ENCODE data around the gene CDKL4.
"Not testable (repeated sequence)": the region's sequence is repeated elsewhere in the genome, so short reads cannot be mapped to it uniquely, and the experiment has no call there.

The CDKL4 gene

DNA sequence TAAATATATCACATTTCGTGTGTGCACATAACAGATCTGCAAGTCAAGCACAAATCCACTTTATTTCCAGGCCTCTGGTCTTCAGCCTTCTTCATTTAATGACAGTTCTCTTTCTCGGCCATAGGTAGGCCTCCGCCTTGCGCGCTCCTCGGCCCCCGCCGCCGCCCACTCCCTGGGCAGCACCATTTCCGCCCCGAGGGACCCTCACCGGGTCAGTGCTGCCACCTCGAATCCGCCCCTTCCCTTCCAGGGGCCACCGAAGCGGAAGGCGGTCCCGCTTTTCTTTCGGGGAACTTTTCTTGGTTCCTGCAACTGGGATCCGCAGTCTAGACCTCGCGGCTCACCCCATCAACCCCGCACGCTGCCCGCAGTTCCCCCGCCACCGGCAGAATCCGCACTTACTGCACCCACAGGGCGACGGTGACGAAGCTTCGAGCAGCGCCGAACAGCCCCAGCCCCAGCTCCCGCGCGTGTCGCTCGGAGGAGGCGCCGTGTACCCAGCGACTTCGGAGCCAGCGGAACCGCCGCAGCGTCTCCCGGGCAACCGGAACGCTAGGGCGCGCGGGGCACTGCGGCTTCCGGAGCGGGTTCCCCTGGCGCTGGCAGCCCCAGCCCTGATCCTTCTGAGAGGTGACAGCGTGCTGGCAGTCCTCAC lies at the start of gene CDKL4:
Gene CDKL4 (minus strand): TSS at position 502 of the 655 bp plus-strand sequence.
- no peak for DNase-seq

- DNase-seq = no peak
Observed at GRCh38 chr2:39290433-39290832, 46.7 kb upstream of the CDKL4 start.

DNA sequence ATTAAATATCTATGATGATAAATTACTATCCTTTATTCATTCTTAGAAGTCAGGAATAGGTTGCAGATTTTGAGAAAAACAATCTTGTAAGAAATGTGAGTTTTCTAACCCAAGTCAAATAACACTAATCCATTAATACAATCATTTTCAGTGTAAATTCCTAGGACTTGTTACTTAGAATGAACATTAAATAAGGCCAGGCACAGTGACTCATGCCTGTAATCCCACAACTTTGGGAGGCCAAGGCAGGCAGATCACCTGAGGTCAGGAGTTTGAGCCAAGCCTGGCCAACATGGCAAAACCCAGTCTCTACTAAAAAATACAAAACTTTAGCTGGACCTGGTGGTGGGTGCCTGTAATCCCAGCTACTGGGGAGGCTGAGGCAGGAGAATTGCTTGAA lies 45.8 kb upstream of the CDKL4 start:
- DNase-seq = no peak

DNA sequence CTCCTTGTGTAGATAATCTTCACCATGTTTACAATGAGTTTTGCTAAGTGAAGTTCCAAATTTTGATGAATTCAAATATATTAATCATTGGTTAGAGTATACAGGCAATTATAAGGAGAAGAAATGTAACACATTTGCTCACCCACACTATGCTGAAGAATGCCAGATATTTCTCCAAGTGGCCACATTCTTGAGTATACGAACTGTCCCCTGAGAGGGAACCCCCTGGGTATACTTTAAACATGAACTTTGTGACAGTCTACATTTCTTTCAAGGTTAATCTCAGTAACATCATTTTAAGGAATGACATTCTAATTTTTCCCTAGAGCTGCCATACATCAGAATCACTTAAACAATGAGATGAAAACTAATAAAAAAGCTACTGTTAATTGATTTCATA lies 39.8 kb upstream of the CDKL4 start:
- no peak for DNase-seq

DNA sequence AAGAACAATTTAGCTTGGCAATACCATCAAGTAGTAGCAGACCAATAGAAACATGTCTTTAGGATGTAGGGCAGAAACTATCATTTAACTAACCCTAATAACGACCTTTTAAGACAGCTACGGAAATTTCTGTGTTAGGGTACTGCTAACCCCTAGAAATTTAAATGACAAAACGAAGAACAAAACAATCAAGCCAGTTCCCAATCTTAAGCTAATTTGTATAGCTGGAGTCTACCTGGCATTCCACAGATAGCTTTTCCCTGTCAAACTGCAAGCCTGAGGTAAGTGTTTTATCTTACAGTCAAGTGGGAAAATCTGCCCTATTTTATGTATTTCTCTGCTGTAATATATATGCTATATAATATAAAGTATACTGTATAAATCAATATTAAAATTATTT lies 37.6 kb upstream of the CDKL4 start:
- no peak for DNase-seq

DNA sequence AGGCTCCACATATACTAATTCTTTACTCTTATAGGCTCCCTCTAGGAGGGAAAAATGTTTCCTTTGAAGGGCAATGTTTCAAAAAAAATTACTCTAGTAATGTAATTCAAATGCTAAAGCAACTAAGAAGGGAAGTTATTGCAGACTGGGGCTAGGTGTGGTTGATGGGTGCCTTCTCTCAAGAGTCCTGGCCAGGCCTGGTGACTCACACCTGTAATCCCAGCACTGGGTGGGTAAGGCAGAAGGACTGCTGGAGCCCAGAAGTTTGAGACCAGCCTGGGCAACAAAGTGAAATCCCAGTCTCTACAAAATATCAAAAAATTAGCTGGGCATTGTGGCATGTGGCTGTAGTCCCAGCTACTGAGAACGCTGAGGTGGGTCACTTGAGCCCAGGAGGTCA lies 31.2 kb upstream of the CDKL4 start:
- no peak for DNase-seq

GRCh38 chr2:39269941-39270340 lies 26.2 kb upstream of the CDKL4 start:
- no peak for DNase-seq

- DNase-seq = no peak
Observed at GRCh38 chr2:39266916-39267434, 23.2 kb upstream of the CDKL4 start.

GRCh38 chr2:39266139-39266805 lies 22.5 kb upstream of the CDKL4 start:
- DNase-seq = no peak

GRCh38 chr2:39265315-39265714 lies 21.5 kb upstream of the CDKL4 start:
- DNase-seq = no peak

DNA sequence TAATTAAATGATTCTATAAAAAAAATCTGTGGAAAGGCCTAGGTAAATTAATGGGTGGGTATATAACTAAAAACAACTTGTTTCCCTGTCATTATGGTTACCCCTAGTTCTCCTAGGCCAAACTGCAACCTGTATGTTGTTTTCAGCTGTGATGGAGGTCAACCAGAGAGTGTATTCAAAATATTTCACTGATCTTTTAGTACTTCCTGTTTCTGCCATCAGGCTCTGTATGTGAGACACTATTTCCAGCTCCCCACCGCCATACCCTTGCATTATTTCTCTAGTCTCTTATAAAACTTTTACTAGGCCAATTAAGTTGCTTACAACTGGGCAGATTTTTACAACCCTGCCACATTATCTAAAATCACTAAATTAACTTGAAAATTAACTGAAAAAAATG lies 21.0 kb upstream of the CDKL4 start:
- DNase-seq = no peak

- no peak for DNase-seq
Observed at GRCh38 chr2:39260087-39260486, 16.3 kb upstream of the CDKL4 start.

DNA sequence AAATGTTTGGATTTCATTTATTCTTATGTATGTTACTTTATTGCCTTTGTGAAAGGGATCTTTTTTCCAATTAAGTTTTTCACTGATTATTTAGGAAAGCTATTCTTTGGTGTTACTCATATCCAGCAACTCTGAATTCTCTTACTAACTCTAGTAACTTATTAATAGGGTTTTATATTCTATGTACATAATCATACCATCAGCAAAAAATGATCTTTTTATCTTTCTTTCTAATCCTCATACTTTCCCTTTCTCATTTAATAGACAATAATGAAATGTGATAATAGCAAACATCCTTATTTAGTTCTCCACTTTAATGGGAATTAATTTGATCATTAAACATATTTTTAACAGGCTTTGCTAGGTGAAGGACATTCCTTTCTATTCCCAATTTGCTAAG lies 12.3 kb upstream of the CDKL4 start:
- no peak for DNase-seq

- no peak for DNase-seq
Observed at GRCh38 chr2:39252888-39253518, 9.2 kb upstream of the CDKL4 start.

DNA sequence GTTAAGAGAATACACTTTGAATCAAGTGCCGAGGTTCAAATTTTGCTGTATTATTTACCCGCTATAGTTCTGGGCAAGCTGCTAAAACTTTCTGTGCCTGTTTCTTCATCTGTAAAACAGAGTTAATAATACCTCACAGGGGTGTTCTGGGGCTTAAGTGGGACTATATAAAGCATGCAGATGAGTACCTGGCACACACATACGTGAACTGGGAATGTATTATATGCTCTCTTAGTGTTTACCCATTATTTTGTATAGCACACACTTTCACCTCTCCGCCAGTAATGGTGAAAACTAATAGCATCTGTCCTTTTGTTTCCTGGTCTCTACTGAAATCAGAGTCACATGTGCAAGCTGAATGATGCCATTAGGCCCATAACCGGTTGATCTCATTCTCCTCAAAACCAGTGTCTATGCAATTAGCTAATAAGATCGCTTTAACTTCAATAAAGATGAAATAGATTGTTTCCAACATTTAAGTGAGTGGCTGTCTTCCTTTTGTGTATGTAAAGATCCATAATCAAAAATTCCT lies 3.8 kb upstream of the CDKL4 start:
- no peak for DNase-seq

GRCh38 chr2:39246382-39246980 lies 2.7 kb upstream of the CDKL4 start:
- DNase-seq = no peak

DNA sequence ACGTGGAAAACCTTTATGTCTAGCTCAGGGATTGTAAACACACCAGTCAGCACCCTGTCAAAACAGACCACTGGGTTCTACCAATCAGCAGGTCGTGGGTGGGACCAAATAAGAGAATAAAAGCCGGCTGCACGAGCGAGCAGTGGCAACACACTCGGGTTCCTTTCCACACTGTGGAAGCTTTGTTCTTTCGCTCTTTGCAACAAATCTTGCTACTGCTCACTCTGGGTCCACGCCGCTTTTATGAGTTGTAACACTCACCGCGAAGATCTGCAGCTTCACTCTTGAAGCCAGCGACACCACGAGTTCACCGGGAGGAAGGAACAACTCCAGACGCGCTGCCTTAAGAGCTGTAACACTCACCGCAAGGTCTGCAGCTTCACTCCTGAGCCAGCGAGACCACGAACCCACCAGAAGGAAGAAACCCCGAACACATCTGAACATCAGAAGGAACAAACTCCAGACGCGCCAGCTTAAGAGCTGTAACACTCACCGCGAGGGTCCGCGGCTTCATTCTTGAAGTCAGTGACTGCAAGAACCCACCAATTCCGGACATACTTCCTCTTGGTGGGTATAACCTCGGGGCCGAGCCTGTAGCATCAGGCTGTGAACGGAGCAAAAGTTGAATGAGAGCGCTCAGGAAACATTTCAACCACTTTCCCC lies 1.3 kb upstream of the CDKL4 start:
- peak; percentile 17 for DNase-seq

- not testable (repeated sequence) for DNase-seq
Observed at GRCh38 chr2:39244241-39244862, 582 bp upstream of the CDKL4 start.

DNA sequence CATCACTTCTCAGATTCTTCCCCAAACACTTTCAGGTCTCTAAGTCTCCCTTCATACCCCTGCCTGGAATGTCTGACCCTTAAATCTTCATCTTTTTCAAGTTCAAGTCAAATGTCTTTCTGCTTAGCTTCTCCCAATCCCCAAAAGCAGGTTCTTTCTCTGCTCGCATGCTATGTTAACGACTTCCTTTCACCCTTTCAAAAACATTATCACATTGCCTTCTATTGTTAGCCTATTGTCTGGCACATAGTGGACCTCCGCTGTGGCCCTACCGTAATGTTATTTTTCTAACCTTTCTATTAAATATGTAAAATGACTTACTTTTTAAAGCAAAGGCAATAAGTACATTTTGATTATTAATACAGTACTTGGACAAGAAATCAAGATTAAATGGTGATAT lies 2.2 kb downstream of the CDKL4 start:
- no peak for DNase-seq

GRCh38 chr2:39240758-39241157 lies 3.0 kb downstream of the CDKL4 start:
- DNase-seq = no peak

- DNase-seq = no peak
Observed at GRCh38 chr2:39234754-39235153, 9.0 kb downstream of the CDKL4 start.

DNA sequence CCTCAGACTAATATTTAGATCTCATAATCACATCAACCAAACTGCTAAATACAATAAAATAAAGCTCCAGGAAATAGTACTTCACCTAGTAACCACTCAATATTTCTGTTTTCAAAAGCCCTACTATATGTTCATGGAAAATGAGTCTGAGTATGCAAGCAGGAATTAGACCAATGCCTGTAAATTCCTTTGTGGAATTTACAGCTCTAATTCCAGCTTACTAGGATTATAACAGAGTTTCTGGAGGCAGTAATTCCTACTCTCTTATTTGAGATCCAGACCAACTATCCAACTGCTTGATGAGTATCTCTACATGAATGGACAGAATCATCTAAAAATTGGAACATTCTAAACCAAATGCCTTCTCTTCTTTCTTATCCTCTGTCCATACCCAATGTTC lies 11.6 kb downstream of the CDKL4 start:
- no peak for DNase-seq

All from stimulated activated CD4-positive, alpha-beta T cell treated with anti-CD3 and anti-CD28 coated beads, Interleukin-1b, Interleukin-23, amount 100 ng/mL, for 48 hours (primary cell).